ENCODE results near the gene THADA.

THADA gene

DNA sequence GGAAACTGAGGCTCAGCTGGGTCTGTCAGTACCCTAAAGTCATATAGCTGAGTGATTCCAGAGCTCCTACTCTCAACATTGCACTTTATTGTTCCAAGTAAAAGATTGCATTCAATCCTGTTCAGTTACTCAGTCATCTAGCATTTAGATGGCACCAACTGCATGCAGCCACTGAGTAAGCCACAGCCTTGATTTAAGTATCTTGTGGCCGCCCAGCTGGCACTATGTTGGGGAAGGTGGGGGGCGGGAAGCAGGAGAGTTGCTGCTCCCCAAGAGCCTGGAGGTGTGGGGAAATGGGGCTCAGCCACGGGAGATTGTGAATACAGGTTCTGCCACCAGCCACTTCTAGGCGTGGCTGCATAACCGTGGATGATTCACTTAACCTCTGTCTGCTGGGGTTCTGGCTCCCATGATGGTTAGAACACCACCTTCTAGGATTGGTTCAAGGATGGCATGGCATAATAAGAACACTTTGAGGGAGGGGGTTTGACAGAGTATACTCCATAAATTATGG is 386.6 kb downstream of the THADA start:
- no peaks in the 10 kb centered on the region for H3K27me3 ChIP-seq (ENCODE audit: insufficient read depth, low read length, poor library complexity)
- H3K9me3 ChIP-seq (ENCODE audit: insufficient read depth, low read length, severe bottlenecking), result no peaks in the 10 kb centered on the region
- H3K27ac ChIP-seq (ENCODE audit: low read length), result 0 out of 2 replicates have a peak overlapping the region, but pooled peaks have one; percentile 5
- no peaks in the 10 kb centered on the region for H3K36me3 ChIP-seq (ENCODE audit: insufficient read depth, low read length)
- no peak for DNase-seq
- no peak for TF ChIP-seq CTCF (IDR thresholded peaks at IDR 0.05; ENCODE audit: borderline replicate concordance, extremely low read depth, low read length, poor library complexity, severe bottlenecking)
- TF ChIP-seq EZH2 (IDR thresholded peaks at IDR 0.05; ENCODE audit: borderline replicate concordance, low read depth, low read length, severe bottlenecking), result no peak
- no peaks in the 10 kb centered on the region for H4K20me1 ChIP-seq (ENCODE audit: insufficient read depth, low read length)
- H2AFZ ChIP-seq (ENCODE audit: low read depth, low read length), result no peak overlapping the region
- no peak overlapping the region for H3K4me3 ChIP-seq (ENCODE audit: low read depth in 1 of 2, low read length in 2 of 2)
- H3K9ac ChIP-seq (ENCODE audit: low read depth, low read length), result no peak overlapping the region
- H3K4me2 ChIP-seq (ENCODE audit: insufficient read depth, low read length), result no peak overlapping the region
- no peak for ATAC-seq (ENCODE audit: insufficient read depth, low read depth)
- H3K4me1 ChIP-seq (ENCODE audit: insufficient read depth, low read length), result peaks cover 6% of the 10 kb centered on the region
- H3K79me2 ChIP-seq (ENCODE audit: insufficient read depth, low read length), result no peaks in the 10 kb centered on the region

DNA sequence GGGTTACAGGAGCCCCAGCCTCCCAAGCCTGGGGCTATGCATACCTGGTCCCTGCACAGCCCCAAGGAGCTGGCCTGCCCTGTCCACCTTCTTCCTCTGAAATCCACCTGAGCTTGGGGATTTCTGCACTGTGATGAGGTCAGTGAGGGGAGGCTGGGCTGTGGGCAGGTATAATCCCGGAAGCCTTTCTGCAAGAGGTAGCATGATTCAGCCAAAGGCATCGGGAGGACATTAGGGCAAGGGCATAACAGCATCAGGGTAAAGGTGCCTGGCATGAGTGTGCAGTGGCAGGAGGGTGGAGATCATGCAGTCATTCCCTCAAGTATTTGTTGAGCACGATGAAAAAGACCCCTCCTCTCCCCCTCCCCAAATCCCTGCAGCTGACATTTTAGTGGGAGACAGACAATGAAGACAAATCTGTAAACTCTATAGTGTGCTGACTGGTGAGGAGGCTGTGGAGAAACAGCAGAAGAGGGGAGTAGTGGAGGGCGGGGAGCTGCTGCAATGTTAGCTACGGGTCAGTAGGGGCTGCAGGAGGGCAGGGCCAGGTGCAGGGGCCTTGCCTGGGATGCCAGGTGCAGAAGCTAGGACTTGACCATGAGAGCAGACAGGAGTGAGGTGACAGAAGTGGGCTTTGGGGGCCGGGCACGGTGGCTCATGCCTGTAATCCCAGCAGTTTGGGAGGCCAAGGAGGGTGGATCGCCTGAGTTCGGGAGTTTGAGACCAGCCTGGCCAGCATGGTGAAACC is 388.1 kb downstream of the THADA start:
- H3K79me2 ChIP-seq (ENCODE audit: insufficient read depth, low read length), result no peaks in the 10 kb centered on the region
- H3K36me3 ChIP-seq (ENCODE audit: insufficient read depth, low read length), result no peaks in the 10 kb centered on the region
- H2AFZ ChIP-seq (ENCODE audit: low read depth, low read length), result no peak overlapping the region
- H3K27me3 ChIP-seq (ENCODE audit: insufficient read depth, low read length, poor library complexity), result no peaks in the 10 kb centered on the region
- H3K4me3 ChIP-seq (ENCODE audit: low read depth in 1 of 2, low read length in 2 of 2), result no peak overlapping the region
- peak overlapping the region; percentile 58; the same call in 1 of the 2 replicates for H3K27ac ChIP-seq (ENCODE audit: low read length)
- no peak overlapping the region for H3K4me2 ChIP-seq (ENCODE audit: insufficient read depth, low read length)
- H3K4me1 ChIP-seq (ENCODE audit: insufficient read depth, low read length), result peaks cover 17% of the 10 kb centered on the region
- H3K9me3 ChIP-seq (ENCODE audit: insufficient read depth, low read length, severe bottlenecking), result no peaks in the 10 kb centered on the region
- no peak overlapping the region for H3K9ac ChIP-seq (ENCODE audit: low read depth, low read length)
- no peaks in the 10 kb centered on the region for H4K20me1 ChIP-seq (ENCODE audit: insufficient read depth, low read length)
- no peak for TF ChIP-seq EZH2 (IDR thresholded peaks at IDR 0.05; ENCODE audit: borderline replicate concordance, low read depth, low read length, severe bottlenecking)
- DNase-seq (no peak), ATAC-seq (ENCODE audit: insufficient read depth, low read depth) (no peak)

- no peaks in the 10 kb centered on the region for H3K36me3 ChIP-seq (ENCODE audit: insufficient read depth, low read length)
- no peaks in the 10 kb centered on the region for H3K27me3 ChIP-seq (ENCODE audit: insufficient read depth, low read length, poor library complexity)
- no peak overlapping the region for H2AFZ ChIP-seq (ENCODE audit: low read depth, low read length)
- no peak overlapping the region for H3K4me2 ChIP-seq (ENCODE audit: insufficient read depth, low read length)
- H4K20me1 ChIP-seq (ENCODE audit: insufficient read depth, low read length), result no peaks in the 10 kb centered on the region
- no peak overlapping the region for H3K9ac ChIP-seq (ENCODE audit: low read depth, low read length)
- DNase-seq, result no peak
- H3K4me3 ChIP-seq (ENCODE audit: low read depth in 1 of 2, low read length in 2 of 2), result no peak overlapping the region
- ATAC-seq (ENCODE audit: insufficient read depth, low read depth), result no peak
- TF ChIP-seq CTCF (IDR thresholded peaks at IDR 0.05; ENCODE audit: borderline replicate concordance, extremely low read depth, low read length, poor library complexity, severe bottlenecking) (no peak), EZH2 (IDR thresholded peaks at IDR 0.05; ENCODE audit: borderline replicate concordance, low read depth, low read length, severe bottlenecking) (no peak)
- no peaks in the 10 kb centered on the region for H3K79me2 ChIP-seq (ENCODE audit: insufficient read depth, low read length)
- peaks cover 27% of the 10 kb centered on the region for H3K4me1 ChIP-seq (ENCODE audit: insufficient read depth, low read length)
- no peaks in the 10 kb centered on the region for H3K9me3 ChIP-seq (ENCODE audit: insufficient read depth, low read length, severe bottlenecking)
- no peak overlapping the region; the same call in 1 of the 2 replicates for H3K27ac ChIP-seq (ENCODE audit: low read length)
Measured at GRCh38 chr2:43206602-43207001, 389.2 kb downstream of the THADA start.

DNA sequence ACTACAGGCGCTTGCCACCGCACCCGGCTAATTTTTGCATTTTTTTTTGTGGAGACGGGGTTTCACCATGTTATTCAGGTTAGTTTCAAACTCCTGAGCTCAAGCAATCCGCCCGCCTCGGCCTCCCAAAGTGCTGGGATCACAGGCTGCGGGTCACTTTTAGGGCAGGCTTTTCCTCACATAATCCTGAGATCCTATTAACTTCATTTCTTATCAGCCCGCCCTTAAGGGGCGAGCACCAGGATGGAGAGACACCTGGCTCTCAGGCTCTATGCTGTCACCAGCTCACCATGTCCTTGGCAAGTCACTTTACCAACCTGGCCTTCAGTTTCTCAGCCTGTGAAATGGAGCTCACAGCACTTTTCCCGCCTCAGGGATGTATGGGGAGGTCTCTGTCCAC is 392.5 kb downstream of the THADA start:
- Histone ChIP-seq H4K20me1 (ENCODE audit: insufficient read depth, low read length) (no peaks in the 10 kb centered on the region), H3K27ac (ENCODE audit: low read length) (peak overlapping the region; percentile 77), H3K9me3 (ENCODE audit: insufficient read depth, low read length, severe bottlenecking) (no peaks in the 10 kb centered on the region), H3K9ac (ENCODE audit: low read depth, low read length) (no peak overlapping the region; the same call in 1 of the 2 replicates), H3K36me3 (ENCODE audit: insufficient read depth, low read length) (no peaks in the 10 kb centered on the region), H3K27me3 (ENCODE audit: insufficient read depth, low read length, poor library complexity) (no peaks in the 10 kb centered on the region), H2AFZ (ENCODE audit: low read depth, low read length) (no peak overlapping the region), H3K4me2 (ENCODE audit: insufficient read depth, low read length) (no peak overlapping the region), H3K79me2 (ENCODE audit: insufficient read depth, low read length) (0 out of 2 replicates have a peak, but pooled peaks cover 2% of the 10 kb centered on the region), H3K4me1 (ENCODE audit: insufficient read depth, low read length) (peaks cover 52% of the 10 kb centered on the region), H3K4me3 (ENCODE audit: low read depth in 1 of 2, low read length in 2 of 2) (no peak overlapping the region)
- DNase-seq, result no peak
- no peak for TF ChIP-seq CTCF (IDR thresholded peaks at IDR 0.05; ENCODE audit: borderline replicate concordance, extremely low read depth, low read length, poor library complexity, severe bottlenecking)
- no peak for TF ChIP-seq EZH2 (IDR thresholded peaks at IDR 0.05; ENCODE audit: borderline replicate concordance, low read depth, low read length, severe bottlenecking)
- ATAC-seq (ENCODE audit: insufficient read depth, low read depth), result no peak
